ENCODE measurements around the gene ARHGAP23.

GRCh38 chr17:38508570-38508950 lies 80.3 kb downstream of the ARHGAP23 start:
- TF ChIP-seq, protein P1, sequence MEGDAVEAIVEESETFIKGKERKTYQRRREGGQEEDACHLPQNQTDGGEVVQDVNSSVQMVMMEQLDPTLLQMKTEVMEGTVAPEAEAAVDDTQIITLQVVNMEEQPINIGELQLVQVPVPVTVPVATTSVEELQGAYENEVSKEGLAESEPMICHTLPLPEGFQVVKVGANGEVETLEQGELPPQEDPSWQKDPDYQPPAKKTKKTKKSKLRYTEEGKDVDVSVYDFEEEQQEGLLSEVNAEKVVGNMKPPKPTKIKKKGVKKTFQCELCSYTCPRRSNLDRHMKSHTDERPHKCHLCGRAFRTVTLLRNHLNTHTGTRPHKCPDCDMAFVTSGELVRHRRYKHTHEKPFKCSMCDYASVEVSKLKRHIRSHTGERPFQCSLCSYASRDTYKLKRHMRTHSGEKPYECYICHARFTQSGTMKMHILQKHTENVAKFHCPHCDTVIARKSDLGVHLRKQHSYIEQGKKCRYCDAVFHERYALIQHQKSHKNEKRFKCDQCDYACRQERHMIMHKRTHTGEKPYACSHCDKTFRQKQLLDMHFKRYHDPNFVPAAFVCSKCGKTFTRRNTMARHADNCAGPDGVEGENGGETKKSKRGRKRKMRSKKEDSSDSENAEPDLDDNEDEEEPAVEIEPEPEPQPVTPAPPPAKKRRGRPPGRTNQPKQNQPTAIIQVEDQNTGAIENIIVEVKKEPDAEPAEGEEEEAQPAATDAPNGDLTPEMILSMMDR (IDR thresholded peaks at IDR 0.05): no peak
- no peak for TF ChIP-seq POLR2A (IDR thresholded peaks at IDR 0.05)
